Activated CD8-positive, alpha-beta memory T cell treated with anti-CD3 and anti-CD28 coated beads, Interleukin-2, amount 10 ng/mL, durations not matched to agents 7 days and 5 days (primary cell): ENCODE data around the gene NUDCD3. TPM values are rescaled to one million over a fixed set of nuclear protein-coding genes. Genes with fewer than 3 reads are reported as not detected.
A peak's percentile ranks its signal among the peaks of the same experiment; 100 is the strongest.

Source experiments
- ATAC-seq: fragments of 150-1000 bp; cut with Tn5 transposase; one replicate; pipeline ENCODE4 v1.10.0; 2021; ENCODE audit warnings: moderate library complexity
- CTCF ChIA-PET: fragments of 350-600 bp; sonication (Branson Sonifier 250); formaldehyde crosslinking; loops from one replicate; lab custom pipeline; 2021; ENCODE audit warnings: antibody characterized with exemption; lab: Charles Lee
- DNase-seq: peaks from one replicate; pipeline ENCODE4 v3.0.0-alpha.2; 2020
- H3K27ac Mint-ChIP-seq: one replicate; pipeline ENCODE4 v1.8.0; 2021; ENCODE audit warnings: mild to moderate bottlenecking, mixed read lengths
- H3K27me3 Mint-ChIP-seq: one replicate; pipeline ENCODE4 v1.8.0; 2021; ENCODE audit warnings: mixed read lengths
- H3K36me3 Mint-ChIP-seq: one replicate; pipeline ENCODE4 v1.8.0; 2021; ENCODE audit warnings: mild to moderate bottlenecking, mixed read lengths
- H3K4me1 Mint-ChIP-seq: one replicate; pipeline ENCODE4 v1.8.0; 2021; ENCODE audit warnings: mixed read lengths
- H3K4me3 Mint-ChIP-seq: one replicate; pipeline ENCODE4 v1.8.0; 2021; ENCODE audit warnings: mild to moderate bottlenecking, moderate library complexity, mixed read lengths
- H3K9me3 Mint-ChIP-seq: one replicate; pipeline ENCODE4 v1.8.0; 2022; ENCODE audit warnings: low read depth, mixed read lengths
- total RNA-seq, 2 experiments: library from RNA; stranded (reverse); gene quantifications; one replicate each; pipeline ENCODE4 v1.2.3, GENCODE V29; 2021

Gene NUDCD3
- total RNA-seq, 2 experiments from 2014 or later = 92.2 to 101 TPM

DNA sequence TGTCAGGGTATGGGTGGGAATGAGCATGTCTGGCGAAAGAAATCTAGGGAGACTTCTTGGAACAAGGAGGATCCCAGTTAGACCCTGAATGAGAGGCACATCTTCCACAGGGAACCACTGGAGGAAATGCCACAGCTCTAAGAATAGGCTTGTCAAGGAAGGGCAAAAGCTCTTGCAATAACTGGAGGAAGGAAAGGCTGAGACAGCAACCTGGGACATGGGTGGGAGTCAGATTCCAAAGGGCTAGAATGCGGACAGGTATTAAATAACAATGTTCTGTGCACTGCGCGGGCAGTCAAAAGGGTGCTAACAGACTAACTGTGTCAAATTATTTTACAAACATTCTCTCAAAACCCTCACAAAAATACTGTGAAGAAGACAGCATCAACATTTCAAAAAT lies 4.5 kb downstream of the NUDCD3 start:
- CTCF ChIA-PET = no interaction called here

DNA sequence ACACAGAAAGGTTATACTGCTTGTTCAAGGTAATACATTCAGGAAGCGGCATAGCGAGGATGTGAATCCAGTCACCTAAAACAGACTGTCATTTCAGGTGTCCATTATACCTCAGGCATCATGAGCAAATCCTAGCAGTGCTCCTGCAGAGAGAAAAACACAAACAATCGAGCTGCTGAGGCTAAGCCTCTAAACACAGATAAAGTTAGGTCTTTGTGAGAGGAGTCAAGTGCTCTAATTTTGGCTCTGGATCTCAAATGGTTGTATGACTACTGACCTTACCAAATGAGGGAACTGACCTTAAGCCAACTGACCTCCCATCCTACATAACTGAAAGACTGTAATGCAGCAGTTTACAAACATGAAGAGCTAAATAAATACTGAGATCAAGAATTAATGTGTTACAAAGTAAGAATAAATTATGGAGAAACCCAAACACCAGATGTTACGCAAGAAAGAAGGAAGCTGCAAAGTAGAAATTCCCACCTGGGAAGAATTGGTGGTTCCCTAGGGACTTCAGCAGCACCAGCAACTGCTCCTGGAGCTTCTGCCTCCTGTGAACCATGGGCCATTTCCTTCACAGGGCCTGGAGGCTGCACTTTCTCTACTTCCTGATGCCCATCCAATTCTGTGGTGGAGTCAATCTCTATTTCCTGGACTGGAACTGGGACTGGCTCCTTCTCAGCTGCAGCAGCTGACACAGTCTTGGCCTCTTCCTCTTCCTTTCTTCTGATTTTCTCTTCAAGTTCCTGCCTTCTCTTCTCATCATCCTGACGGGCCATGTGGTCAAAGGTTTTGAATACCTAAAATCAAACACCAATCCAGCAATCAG lies 5.8 kb downstream of the NUDCD3 start:
- Mint-ChIP-seq H3K4me1 (peaks cover 41% of the 10 kb centered on the region), H3K36me3 (peaks cover 71% of the 10 kb centered on the region), H3K4me3 (no peak overlapping the region), H3K27me3 (no peaks in the 10 kb centered on the region), H3K27ac (no peak overlapping the region), H3K9me3 (peaks cover 11% of the 10 kb centered on the region)
- ATAC-seq = no peak
- DNase-seq = no peak
- CTCF ChIA-PET = interaction anchor here (1.1 kb wide), 1 partner anchor 23 kb away, joined by 3 read pairs; no protein-coding TSS in a partner anchor

More for the DNA sequence above, 4.5 kb downstream of the NUDCD3 start:
- no peak for ATAC-seq
- Mint-ChIP-seq H3K27me3 (no peaks in the 10 kb centered on the region), H3K4me3 (no peak overlapping the region), H3K27ac (no peak overlapping the region), H3K36me3 (peaks cover 65% of the 10 kb centered on the region), H3K9me3 (peaks cover 11% of the 10 kb centered on the region), H3K4me1 (peaks cover 41% of the 10 kb centered on the region)
- DNase-seq = no peak

DNA sequence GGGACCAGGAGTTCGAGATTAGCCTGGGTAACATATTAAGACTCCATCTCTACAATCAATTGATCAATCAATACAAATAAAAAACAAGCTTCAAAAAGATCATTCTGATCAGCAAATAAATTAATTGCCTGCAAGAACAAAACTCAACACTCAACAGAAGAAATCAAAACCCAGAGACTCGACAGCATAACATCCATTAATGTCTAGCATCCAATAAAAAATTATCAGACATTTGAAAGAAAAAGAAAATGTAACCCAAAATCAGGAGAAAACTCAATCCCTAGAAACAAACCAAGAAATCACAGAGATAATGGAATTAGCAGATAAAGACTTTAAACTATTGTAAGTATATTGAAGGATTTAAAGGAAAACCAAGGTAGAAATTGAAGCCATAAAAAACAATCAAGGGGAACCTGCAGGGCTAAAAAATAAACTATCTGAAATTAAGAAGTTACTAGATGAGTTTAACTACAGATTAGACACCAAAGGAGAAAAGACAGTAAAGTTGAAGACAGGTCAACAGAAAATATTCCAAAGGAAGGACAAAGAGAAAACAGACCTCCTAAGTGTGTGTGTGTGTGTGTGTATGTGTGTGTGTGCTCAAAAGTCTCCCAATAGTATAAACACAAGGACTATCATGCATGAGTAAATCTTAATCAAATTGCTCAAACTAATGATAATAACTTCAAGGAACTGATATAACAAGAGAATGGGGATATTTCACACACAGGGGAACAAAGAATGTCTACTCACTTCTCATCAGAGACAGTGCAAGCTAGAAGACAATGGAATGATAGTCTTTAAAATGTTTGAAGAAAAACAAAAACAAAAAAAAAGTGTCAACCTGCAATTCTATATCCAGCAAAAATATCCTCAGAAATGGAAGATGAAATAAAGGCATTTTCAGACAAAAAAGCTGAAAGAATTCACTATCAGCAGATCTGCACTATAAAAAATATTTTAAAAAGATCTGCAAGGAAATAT lies 7.7 kb downstream of the NUDCD3 start:
- CTCF ChIA-PET = interaction anchor here (0.7 to 1.1 kb wide), 2 partner anchors 12 to 463 kb away, joined by 3 read pairs; no protein-coding TSS in a partner anchor
- peaks cover 11% of the 10 kb centered on the region for H3K9me3 Mint-ChIP-seq
- no peak for ATAC-seq
- no peaks in the 10 kb centered on the region for H3K27me3 Mint-ChIP-seq
- peaks cover 34% of the 10 kb centered on the region for H3K4me1 Mint-ChIP-seq
- peaks cover 79% of the 10 kb centered on the region for H3K36me3 Mint-ChIP-seq
- no peak overlapping the region for H3K4me3 Mint-ChIP-seq
- no peak for DNase-seq
- H3K27ac Mint-ChIP-seq = no peak overlapping the region

DNA sequence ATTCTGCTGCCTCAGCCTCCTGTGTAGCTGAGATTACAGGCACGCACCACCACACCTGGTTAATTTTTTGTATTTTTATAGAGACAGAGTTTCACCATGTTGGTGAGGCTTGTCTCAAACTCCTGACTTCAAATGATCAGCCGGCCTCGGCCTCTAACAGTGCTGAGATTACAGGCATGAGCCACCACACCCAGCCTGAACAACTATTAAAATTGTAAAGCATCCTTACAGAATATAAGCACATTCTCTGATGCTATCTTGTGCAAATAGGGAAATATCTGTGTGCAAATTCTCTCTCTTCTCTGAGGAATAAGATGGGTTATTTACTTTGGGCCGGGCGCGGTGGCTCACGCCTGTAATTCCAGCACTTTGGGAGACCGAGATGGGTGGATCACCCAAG lies 12.5 kb downstream of the NUDCD3 start:
- CTCF ChIA-PET = interaction anchor here (0.6 to 1.9 kb wide), 14 partner anchors 9 to 263 kb away, joined by 3 to 13 read pairs (median 4); partner anchors contain the start of gene NUDCD3
- ATAC-seq = no peak
- peaks cover 63% of the 10 kb centered on the region for H3K36me3 Mint-ChIP-seq
- no peak overlapping the region for H3K4me3 Mint-ChIP-seq
- no peak overlapping the region for H3K27ac Mint-ChIP-seq
- DNase-seq = no peak
- H3K4me1 Mint-ChIP-seq = peaks cover 23% of the 10 kb centered on the region
- H3K27me3 Mint-ChIP-seq = no peaks in the 10 kb centered on the region
- peaks cover 6% of the 10 kb centered on the region for H3K9me3 Mint-ChIP-seq

DNA sequence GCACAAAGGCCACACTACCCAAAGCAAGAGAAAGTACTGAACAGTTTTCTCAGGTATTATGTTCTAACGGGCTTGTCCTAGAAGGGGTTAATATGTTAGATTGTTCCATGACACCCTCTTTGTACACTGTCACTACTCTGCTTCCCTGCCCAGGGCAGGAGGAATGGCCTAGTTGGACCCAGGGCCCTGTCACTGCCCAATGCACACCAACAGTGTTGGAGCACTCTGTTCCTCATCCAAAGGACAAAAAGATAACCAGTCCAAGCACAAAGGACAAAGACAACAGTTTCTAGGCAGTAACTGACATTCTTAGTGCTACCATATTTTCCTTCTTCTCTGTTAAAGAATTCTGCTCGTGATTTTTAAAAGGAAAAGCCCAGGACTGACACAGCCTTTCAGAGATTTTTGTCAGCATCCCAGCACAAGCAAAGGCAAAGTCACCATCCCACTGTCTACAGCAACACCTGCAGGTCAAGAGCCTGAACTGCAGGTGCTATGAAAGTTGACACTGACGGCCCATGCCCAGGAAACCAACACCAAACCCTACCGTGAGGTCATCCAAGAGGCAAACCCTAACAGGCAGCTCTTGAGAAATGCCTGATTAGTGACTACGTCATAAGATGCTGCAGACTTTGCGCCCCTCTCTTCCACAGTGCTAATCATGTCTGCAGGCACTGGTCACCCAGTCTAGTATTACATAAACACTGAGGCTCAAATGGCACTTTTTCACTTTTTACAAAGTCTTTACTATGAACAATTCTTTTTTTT lies 13.2 kb downstream of the NUDCD3 start:
- CTCF ChIA-PET = interaction anchor here (0.6 to 1.9 kb wide), 14 partner anchors 10 to 263 kb away, joined by 3 to 13 read pairs (median 4); partner anchors contain the start of gene NUDCD3
- Mint-ChIP-seq H3K27ac (no peak overlapping the region), H3K9me3 (no peaks in the 10 kb centered on the region), H3K4me1 (peaks cover 23% of the 10 kb centered on the region), H3K4me3 (no peak overlapping the region), H3K27me3 (no peaks in the 10 kb centered on the region), H3K36me3 (peaks cover 58% of the 10 kb centered on the region)
- DNase-seq (peak; percentile 78), ATAC-seq (peak; percentile 97)

DNA sequence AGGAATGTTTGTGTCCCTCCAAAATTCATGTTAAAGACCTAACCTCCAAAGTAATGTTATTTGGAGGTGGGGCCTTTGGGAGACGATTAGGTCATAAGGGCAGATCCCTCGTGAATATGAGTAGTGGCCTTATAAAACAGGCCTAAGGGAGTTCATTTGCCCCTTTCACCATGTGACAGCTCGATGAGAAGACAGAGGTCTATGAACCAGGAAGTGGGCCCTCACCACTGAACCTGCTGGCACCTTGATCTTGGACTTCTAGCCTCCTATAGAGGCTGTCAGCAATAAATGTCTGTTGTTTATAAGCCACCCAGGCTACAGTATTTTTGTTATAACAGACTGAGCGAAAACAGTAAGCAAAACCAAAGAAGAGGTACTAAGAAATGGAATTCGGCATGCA lies 14.1 kb downstream of the NUDCD3 start:
- DNase-seq (no peak), ATAC-seq (no peak)
- Mint-ChIP-seq H3K36me3 (peaks cover 54% of the 10 kb centered on the region), H3K27ac (no peak overlapping the region), H3K27me3 (no peaks in the 10 kb centered on the region), H3K9me3 (no peaks in the 10 kb centered on the region), H3K4me3 (no peak overlapping the region), H3K4me1 (peaks cover 23% of the 10 kb centered on the region)
- CTCF ChIA-PET = interaction anchor here (0.9 to 2.5 kb wide), 4 partner anchors 15 to 236 kb away, joined by 3 to 9 read pairs (median 3); no protein-coding TSS in a partner anchor

DNA sequence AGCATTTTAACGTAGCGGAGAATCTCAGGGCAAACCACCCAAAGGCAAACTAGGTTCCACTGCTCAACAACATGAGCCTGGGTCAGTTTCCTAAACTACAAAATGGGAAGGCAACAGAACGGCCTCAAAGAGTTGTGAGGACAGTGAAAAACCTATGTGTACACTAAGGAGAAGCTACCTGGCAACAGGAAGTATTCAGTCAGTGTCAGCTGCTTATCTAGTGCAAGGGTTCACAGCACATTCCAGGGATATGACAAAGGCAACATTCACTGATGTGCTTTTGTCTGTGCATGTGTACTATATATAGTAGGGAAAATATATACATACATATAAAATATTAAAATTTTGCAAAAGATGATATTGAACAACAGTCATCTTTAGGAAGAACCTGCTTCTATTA lies 17.2 kb downstream of the NUDCD3 start:
- Mint-ChIP-seq H3K4me1 (peaks cover 26% of the 10 kb centered on the region), H3K9me3 (no peaks in the 10 kb centered on the region), H3K27ac (no peak overlapping the region), H3K36me3 (peaks cover 42% of the 10 kb centered on the region), H3K27me3 (no peaks in the 10 kb centered on the region), H3K4me3 (no peak overlapping the region)
- CTCF ChIA-PET = interaction anchor here (1.5 to 2.1 kb wide), 2 partner anchors 92 to 125 kb away, joined by 4 to 5 read pairs; no protein-coding TSS in a partner anchor
- DNase-seq = no peak
- ATAC-seq = no peak

DNA sequence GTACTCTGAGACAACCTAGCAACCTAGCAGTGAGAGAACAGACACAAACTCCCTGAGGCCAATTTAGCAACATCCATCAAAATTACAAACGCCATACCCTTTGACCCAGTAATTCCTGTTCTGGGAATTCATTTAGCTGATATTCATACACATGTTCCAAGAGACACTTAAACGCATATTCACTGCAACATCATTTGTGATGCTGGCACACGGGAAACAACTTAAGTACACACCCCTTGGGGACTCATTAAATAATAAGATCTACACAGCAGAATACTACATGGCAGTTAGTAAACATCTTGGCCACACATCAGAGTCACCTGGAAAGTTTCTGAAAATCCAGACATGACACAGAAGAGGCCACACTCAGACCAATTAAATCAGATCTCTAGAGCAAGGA lies 17.6 kb downstream of the NUDCD3 start:
- H3K36me3 Mint-ChIP-seq = peaks cover 42% of the 10 kb centered on the region
- H3K9me3 Mint-ChIP-seq = no peaks in the 10 kb centered on the region
- no peak for ATAC-seq
- CTCF ChIA-PET = interaction anchor here (1.5 kb wide), 1 partner anchor 125 kb away, joined by 4 read pairs; no protein-coding TSS in a partner anchor
- peaks cover 25% of the 10 kb centered on the region for H3K4me1 Mint-ChIP-seq
- no peak overlapping the region for H3K4me3 Mint-ChIP-seq
- DNase-seq = no peak
- no peak overlapping the region for H3K27ac Mint-ChIP-seq
- no peaks in the 10 kb centered on the region for H3K27me3 Mint-ChIP-seq

DNA sequence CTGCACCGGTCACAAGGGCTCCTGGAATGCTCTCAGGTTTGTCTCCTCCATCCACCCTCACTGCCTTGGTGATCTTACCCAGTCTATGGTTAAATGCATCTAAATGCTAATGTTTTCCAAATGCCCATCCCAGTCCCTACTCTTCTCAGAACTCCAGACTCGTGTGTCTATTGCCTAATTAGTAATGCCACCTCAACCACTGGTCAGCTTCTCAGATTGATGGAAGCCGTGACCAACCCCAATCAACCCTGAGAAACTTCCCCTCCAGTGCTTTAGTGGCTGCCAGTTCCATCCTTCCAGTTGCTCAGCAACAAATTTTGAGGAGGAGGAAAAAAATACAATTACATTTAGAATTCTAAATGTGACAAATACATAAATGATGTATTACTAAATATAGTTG lies 18.6 kb downstream of the NUDCD3 start:
- ATAC-seq (no peak), DNase-seq (no peak)
- Mint-ChIP-seq H3K9me3 (no peaks in the 10 kb centered on the region), H3K4me1 (peaks cover 27% of the 10 kb centered on the region), H3K36me3 (peaks cover 46% of the 10 kb centered on the region), H3K27ac (no peak overlapping the region), H3K4me3 (no peak overlapping the region), H3K27me3 (no peaks in the 10 kb centered on the region)
- CTCF ChIA-PET = no interaction called here

DNA sequence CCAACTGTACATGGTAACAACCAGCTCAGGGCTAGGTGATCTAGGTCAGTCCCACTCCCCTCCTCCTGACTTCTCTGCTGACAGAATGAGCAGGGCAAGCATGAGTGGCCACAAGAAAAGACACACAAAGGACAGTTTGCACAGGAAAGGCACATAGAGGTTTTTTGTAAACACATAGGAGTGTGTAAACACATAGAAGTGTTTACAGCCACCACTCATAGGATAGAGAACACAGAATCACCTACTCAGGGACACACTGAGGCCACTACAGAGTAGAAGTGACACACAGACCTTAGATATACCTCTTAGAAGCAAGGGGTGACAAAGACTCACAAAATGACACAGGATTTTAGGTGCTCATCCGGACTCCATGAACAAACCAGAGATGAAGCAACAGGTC lies 19.0 kb downstream of the NUDCD3 start:
- H3K27ac Mint-ChIP-seq = no peak overlapping the region
- CTCF ChIA-PET = interaction anchor here (0.9 kb wide), 1 partner anchor 12 kb away, joined by 3 read pairs; no protein-coding TSS in a partner anchor
- H3K4me1 Mint-ChIP-seq = peaks cover 29% of the 10 kb centered on the region
- ATAC-seq = no peak
- no peaks in the 10 kb centered on the region for H3K9me3 Mint-ChIP-seq
- H3K4me3 Mint-ChIP-seq = no peak overlapping the region
- peaks cover 43% of the 10 kb centered on the region for H3K36me3 Mint-ChIP-seq
- no peak for DNase-seq
- H3K27me3 Mint-ChIP-seq = no peaks in the 10 kb centered on the region

DNA sequence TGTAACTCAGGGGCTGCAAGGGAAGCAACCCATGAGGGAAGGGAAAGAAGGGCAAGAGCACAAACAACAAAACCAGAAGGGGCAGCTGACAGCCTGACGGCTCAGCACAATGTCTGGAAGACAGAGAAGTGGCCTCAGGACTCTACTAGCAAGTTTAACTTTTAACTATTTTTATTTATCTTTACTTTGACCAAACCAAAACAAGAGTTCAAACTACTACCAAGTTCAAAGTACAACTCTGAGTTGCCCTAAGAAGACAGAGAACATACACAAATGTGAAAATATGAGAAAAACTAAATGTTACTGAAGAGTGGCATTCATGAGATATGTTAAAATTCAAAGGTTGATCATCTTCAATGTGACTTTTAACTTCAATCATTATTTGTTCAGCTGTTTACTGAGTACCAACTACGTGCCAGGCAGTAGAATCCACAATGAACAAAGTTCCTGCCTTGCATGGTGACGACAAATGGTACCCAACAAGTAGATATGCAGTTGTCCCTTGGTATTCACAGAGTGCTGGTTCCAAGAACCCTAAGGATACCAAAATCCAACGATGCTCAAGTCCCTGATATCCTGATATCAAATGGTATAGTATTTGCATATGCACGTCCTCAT lies 19.7 kb downstream of the NUDCD3 start:
- Mint-ChIP-seq H3K36me3 (peaks cover 46% of the 10 kb centered on the region), H3K4me3 (no peak overlapping the region), H3K4me1 (peaks cover 36% of the 10 kb centered on the region), H3K9me3 (no peaks in the 10 kb centered on the region), H3K27ac (no peak overlapping the region), H3K27me3 (no peaks in the 10 kb centered on the region)
- CTCF ChIA-PET = interaction anchor here (0.9 to 2.2 kb wide), 2 partner anchors 13 to 270 kb away, joined by 3 to 5 read pairs; partner anchors contain the start of gene YKT6
- DNase-seq (no peak), ATAC-seq (no peak)

DNA sequence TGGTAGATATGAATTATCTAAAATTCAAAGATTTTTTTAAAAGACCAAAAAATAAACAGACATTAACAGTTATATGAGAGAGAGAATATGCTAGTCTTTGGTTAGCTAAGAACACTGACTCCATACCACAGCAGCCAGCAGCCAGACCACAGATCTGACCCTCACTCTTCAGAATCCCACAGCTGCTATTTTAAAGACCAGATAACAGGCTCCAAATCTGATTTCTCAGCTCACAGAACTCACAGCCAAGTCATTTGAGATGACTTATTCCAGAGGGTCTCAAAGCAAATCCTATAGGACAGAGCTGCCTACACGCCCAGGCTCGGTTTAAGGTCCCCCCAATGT lies 20.4 kb downstream of the NUDCD3 start:
- Mint-ChIP-seq H3K9me3 (no peaks in the 10 kb centered on the region), H3K36me3 (peaks cover 49% of the 10 kb centered on the region)
- CTCF ChIA-PET = interaction anchor here (0.5 to 2.2 kb wide), 2 partner anchors 15 to 269 kb away, joined by 4 to 5 read pairs; partner anchors contain the start of gene YKT6

More for the DNA sequence above, 20.4 kb downstream of the NUDCD3 start:
- no peak overlapping the region for H3K4me3 Mint-ChIP-seq
- DNase-seq (no peak), ATAC-seq (no peak)
- H3K4me1 Mint-ChIP-seq = peaks cover 40% of the 10 kb centered on the region
- H3K27me3 Mint-ChIP-seq = no peaks in the 10 kb centered on the region
- H3K27ac Mint-ChIP-seq = no peak overlapping the region
